Measurements from ENCODE around the gene CCR9. TPM values are rescaled to one million over a fixed set of nuclear protein-coding genes. Genes with fewer than 3 reads are reported as not detected.

Gene CCR9
- total RNA-seq, 1 donor from 2014 or later, result not detected

DNA sequence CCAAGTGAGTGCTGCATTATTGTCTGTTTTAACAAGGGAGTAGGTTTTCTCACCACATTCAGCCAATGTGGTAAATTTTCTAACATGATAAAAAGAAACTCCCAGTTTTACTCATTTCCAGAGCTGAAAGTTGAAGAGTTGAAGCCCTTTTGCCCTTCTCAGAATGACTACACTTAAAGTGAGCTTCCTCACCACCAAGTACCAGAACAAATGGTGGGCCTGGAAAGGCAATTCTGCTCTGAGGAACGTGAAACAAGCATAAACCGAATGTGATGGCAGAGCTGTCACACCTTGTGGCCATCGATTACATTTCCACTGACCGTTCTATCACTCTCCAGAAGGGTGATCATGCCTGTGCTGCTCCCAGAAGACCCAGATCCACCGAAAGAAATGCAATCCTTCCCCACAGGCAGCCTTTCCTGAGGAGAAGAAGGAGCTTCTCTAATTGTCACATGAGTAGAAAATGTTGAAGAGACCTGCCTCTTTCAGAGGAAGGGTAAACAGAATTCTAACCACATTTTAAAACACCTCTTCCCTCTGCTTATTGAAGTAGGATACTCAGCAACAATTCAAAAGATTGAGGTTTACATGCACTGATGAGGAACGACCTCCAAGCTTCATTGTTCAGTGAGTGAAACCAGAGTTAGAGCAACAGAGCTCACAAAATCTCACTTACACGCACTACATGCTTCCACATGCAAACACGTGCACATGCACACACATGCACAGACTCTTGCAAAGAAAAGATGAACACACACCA, 21.4 kb upstream of the CCR9 start:
- H4K20me1 ChIP-seq (ENCODE audit: insufficient read depth, low read length), result no peaks in the 10 kb centered on the region
- no peaks in the 10 kb centered on the region for H3K36me3 Mint-ChIP-seq (ENCODE audit: low read depth, unreplicated experiment)
- no peak overlapping the region for H2AFZ ChIP-seq (ENCODE audit: low read depth, low read length)
- H3K79me2 ChIP-seq (ENCODE audit: insufficient read depth, low read length), result no peaks in the 10 kb centered on the region
- H3K4me1 ChIP-seq (ENCODE audit: insufficient read depth, low read length), result no peaks in the 10 kb centered on the region
- peaks cover 7% of the 10 kb centered on the region for H3K27me3 ChIP-seq (ENCODE audit: insufficient read depth, low read length)
- H3K36me3 ChIP-seq (ENCODE audit: insufficient read depth, low read length), result no peaks in the 10 kb centered on the region
- no peak overlapping the region for H3K27ac ChIP-seq (ENCODE audit: low read depth, low read length)
- no peak for DNase-seq (ENCODE audit: low read depth)
- no peak overlapping the region for H3K4me3 Mint-ChIP-seq (ENCODE audit: unreplicated experiment)
- H3K27me3 Mint-ChIP-seq (ENCODE audit: low read depth, unreplicated experiment), result peaks cover 23% of the 10 kb centered on the region
- H3K4me1 Mint-ChIP-seq (ENCODE audit: low read depth, unreplicated experiment), result no peaks in the 10 kb centered on the region
- H3K4me2 ChIP-seq (ENCODE audit: low read length), result no peak overlapping the region
- H3K9me3 Mint-ChIP-seq (ENCODE audit: unreplicated experiment), result no peaks in the 10 kb centered on the region
- no peak for FAIRE-seq
- no peak overlapping the region for H3K27ac Mint-ChIP-seq (ENCODE audit: unreplicated experiment)
- no peak overlapping the region for H3K9ac ChIP-seq (ENCODE audit: low read length)
- peaks cover 6% of the 10 kb centered on the region for H3K9me3 ChIP-seq (ENCODE audit: insufficient read depth, low read depth, low read length)
- no peak for TF ChIP-seq EZH2 (IDR thresholded peaks at IDR 0.05; ENCODE audit: insufficient read depth, low read length)
- TF ChIP-seq, protein P1, sequence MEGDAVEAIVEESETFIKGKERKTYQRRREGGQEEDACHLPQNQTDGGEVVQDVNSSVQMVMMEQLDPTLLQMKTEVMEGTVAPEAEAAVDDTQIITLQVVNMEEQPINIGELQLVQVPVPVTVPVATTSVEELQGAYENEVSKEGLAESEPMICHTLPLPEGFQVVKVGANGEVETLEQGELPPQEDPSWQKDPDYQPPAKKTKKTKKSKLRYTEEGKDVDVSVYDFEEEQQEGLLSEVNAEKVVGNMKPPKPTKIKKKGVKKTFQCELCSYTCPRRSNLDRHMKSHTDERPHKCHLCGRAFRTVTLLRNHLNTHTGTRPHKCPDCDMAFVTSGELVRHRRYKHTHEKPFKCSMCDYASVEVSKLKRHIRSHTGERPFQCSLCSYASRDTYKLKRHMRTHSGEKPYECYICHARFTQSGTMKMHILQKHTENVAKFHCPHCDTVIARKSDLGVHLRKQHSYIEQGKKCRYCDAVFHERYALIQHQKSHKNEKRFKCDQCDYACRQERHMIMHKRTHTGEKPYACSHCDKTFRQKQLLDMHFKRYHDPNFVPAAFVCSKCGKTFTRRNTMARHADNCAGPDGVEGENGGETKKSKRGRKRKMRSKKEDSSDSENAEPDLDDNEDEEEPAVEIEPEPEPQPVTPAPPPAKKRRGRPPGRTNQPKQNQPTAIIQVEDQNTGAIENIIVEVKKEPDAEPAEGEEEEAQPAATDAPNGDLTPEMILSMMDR (IDR thresholded peaks at IDR 0.05; ENCODE audit: insufficient read depth, low read depth, low read length), result no peak
- H3K4me3 ChIP-seq (ENCODE audit: insufficient read depth, low read depth, low read length), result no peak overlapping the region

DNA sequence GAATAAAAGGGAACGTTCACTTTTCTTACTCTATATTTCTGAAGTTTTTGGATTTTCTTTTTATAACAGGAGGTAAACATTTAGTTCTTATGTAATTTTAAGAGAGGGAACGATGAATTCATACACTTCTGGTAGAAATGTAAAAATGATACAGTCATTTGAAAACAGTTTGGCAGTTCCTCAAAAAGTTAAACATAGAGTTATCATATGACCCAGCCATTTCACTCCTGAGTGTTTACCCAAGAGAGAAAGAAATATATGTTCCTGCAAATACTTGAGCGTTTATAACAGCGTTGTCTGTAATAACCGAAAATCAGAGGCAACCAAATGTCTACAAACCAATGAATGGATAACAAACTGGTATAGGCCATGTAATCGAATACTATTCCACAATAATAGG, 20.8 kb upstream of the CCR9 start:
- Histone ChIP-seq H2AFZ (ENCODE audit: low read depth, low read length) (no peak overlapping the region), H3K4me1 (ENCODE audit: insufficient read depth, low read length) (no peaks in the 10 kb centered on the region), H3K9me3 (ENCODE audit: insufficient read depth, low read depth, low read length) (peaks cover 6% of the 10 kb centered on the region), H3K4me3 (ENCODE audit: insufficient read depth, low read depth, low read length) (no peak overlapping the region), H3K79me2 (ENCODE audit: insufficient read depth, low read length) (no peaks in the 10 kb centered on the region), H3K4me2 (ENCODE audit: low read length) (no peak overlapping the region), H3K36me3 (ENCODE audit: insufficient read depth, low read length) (no peaks in the 10 kb centered on the region), H4K20me1 (ENCODE audit: insufficient read depth, low read length) (no peaks in the 10 kb centered on the region), H3K9ac (ENCODE audit: low read length) (no peak overlapping the region), H3K27ac (ENCODE audit: low read depth, low read length) (no peak overlapping the region), H3K27me3 (ENCODE audit: insufficient read depth, low read length) (peaks cover 7% of the 10 kb centered on the region)
- peaks cover 25% of the 10 kb centered on the region for H3K27me3 Mint-ChIP-seq (ENCODE audit: low read depth, unreplicated experiment)
- H3K4me1 Mint-ChIP-seq (ENCODE audit: low read depth, unreplicated experiment), result no peaks in the 10 kb centered on the region
- no peak overlapping the region for H3K4me3 Mint-ChIP-seq (ENCODE audit: unreplicated experiment)
- H3K36me3 Mint-ChIP-seq (ENCODE audit: low read depth, unreplicated experiment), result no peaks in the 10 kb centered on the region
- no peak for TF ChIP-seq EZH2 (IDR thresholded peaks at IDR 0.05; ENCODE audit: insufficient read depth, low read length)
- TF ChIP-seq, protein P1 (IDR thresholded peaks at IDR 0.05; ENCODE audit: insufficient read depth, low read depth, low read length), result no peak
- no peak overlapping the region for H3K27ac Mint-ChIP-seq (ENCODE audit: unreplicated experiment)
- FAIRE-seq (no peak), DNase-seq (ENCODE audit: low read depth) (no peak)
- H3K9me3 Mint-ChIP-seq (ENCODE audit: unreplicated experiment), result no peaks in the 10 kb centered on the region

DNA sequence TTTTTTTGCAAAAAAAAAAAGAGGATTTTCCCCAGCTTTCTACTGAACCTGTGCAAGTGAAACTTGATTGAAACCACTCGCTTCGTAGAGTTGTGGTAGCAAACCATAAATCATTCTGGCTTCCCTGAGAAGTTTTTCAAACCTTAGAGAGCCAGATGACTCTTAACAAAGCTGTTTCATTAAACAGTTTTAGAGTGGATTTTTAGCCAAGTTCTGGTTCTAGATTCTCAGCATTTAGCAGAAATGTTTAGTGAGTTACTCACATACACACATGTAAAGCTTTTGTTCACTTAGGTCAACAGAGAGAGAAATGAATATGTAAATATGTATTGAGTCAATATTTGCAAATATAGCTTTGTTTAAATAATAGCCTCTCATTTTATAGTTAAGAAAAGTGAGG, 18.1 kb upstream of the CCR9 start:
- Histone ChIP-seq H4K20me1 (ENCODE audit: insufficient read depth, low read length) (no peaks in the 10 kb centered on the region), H3K79me2 (ENCODE audit: insufficient read depth, low read length) (no peaks in the 10 kb centered on the region), H3K4me2 (ENCODE audit: low read length) (no peak overlapping the region), H3K4me1 (ENCODE audit: insufficient read depth, low read length) (no peaks in the 10 kb centered on the region), H3K4me3 (ENCODE audit: insufficient read depth, low read depth, low read length) (no peak overlapping the region), H3K27ac (ENCODE audit: low read depth, low read length) (no peak overlapping the region), H3K9me3 (ENCODE audit: insufficient read depth, low read depth, low read length) (peaks cover 4% of the 10 kb centered on the region), H3K9ac (ENCODE audit: low read length) (no peak overlapping the region), H3K27me3 (ENCODE audit: insufficient read depth, low read length) (peaks cover 2% of the 10 kb centered on the region), H2AFZ (ENCODE audit: low read depth, low read length) (no peak overlapping the region), H3K36me3 (ENCODE audit: insufficient read depth, low read length) (no peaks in the 10 kb centered on the region)
- Mint-ChIP-seq H3K4me3 (ENCODE audit: unreplicated experiment) (no peak overlapping the region), H3K27ac (ENCODE audit: unreplicated experiment) (no peak overlapping the region), H3K9me3 (ENCODE audit: unreplicated experiment) (no peaks in the 10 kb centered on the region), H3K27me3 (ENCODE audit: low read depth, unreplicated experiment) (peaks cover 21% of the 10 kb centered on the region), H3K36me3 (ENCODE audit: low read depth, unreplicated experiment) (no peaks in the 10 kb centered on the region), H3K4me1 (ENCODE audit: low read depth, unreplicated experiment) (no peaks in the 10 kb centered on the region)
- TF ChIP-seq, protein P1 (IDR thresholded peaks at IDR 0.05; ENCODE audit: insufficient read depth, low read depth, low read length), result no peak
- TF ChIP-seq EZH2 (IDR thresholded peaks at IDR 0.05; ENCODE audit: insufficient read depth, low read length), result no peak
- DNase-seq (ENCODE audit: low read depth), result no peak
- no peak for FAIRE-seq

All from astrocyte (in vitro differentiated cells and primary cell).